Parathyroid adenoma (tissue), 2 donors: Measurements from ENCODE around the gene MCHR1.

Source experiments
- H2AFZ ChIP-seq: fragments of 300-600 bp; sonication (generic); one replicate; pipeline ENCODE4 v1.7.0; 2017; ENCODE audit warnings: antibody characterized with exemption, mild to moderate bottlenecking
- H3K27ac ChIP-seq: fragments of 300-600 bp; sonication (generic); one replicate; pipeline ENCODE4 v1.7.0; 2017
- H3K27me3 ChIP-seq: fragments of 300-600 bp; sonication (generic); one replicate; pipeline ENCODE4 v1.7.0; 2017; ENCODE audit warnings: low read length; ENCODE audit not compliant: control insufficient read depth, insufficient read depth
- H3K36me3 ChIP-seq: fragments of 300-600 bp; sonication (generic); one replicate; pipeline ENCODE4 v1.7.0; 2017; ENCODE audit warnings: low read length; ENCODE audit not compliant: control insufficient read depth, insufficient read depth
- H3K4me1 ChIP-seq: fragments of 300-600 bp; sonication (generic); one replicate; pipeline ENCODE4 v1.7.0; 2017; ENCODE audit warnings: control low read depth
- H3K4me2 ChIP-seq: fragments of 300-600 bp; sonication (generic); one replicate; pipeline ENCODE4 v1.7.0; 2017; ENCODE audit warnings: low read length
- H3K4me3 ChIP-seq: fragments of 300-600 bp; sonication (generic); one replicate; pipeline ENCODE4 v1.7.0; 2017; ENCODE audit warnings: low read depth, low read length
- H3K79me2 ChIP-seq: fragments of 300-600 bp; sonication (generic); one replicate; pipeline ENCODE4 v1.7.0; 2017; ENCODE audit warnings: control low read depth
- H3K9ac ChIP-seq: fragments of 300-600 bp; sonication (generic); one replicate; pipeline ENCODE4 v1.7.0; 2017; ENCODE audit warnings: mild to moderate bottlenecking
- H3K9me3 ChIP-seq: fragments of 300-600 bp; sonication (generic); one replicate; pipeline ENCODE4 v1.7.0; 2017; ENCODE audit warnings: low read length; ENCODE audit not compliant: control insufficient read depth
- TF ChIP-seq, protein P1 (sequence below): fragments of 300-600 bp; sonication (generic); IDR thresholded peaks from one replicate; pipeline ENCODE4 v1.7.0; 2017; ENCODE audit warnings: antibody characterized with exemption, mild to moderate bottlenecking
- donor health status: primary hyperparathyroidism.

MCHR1 gene

DNA sequence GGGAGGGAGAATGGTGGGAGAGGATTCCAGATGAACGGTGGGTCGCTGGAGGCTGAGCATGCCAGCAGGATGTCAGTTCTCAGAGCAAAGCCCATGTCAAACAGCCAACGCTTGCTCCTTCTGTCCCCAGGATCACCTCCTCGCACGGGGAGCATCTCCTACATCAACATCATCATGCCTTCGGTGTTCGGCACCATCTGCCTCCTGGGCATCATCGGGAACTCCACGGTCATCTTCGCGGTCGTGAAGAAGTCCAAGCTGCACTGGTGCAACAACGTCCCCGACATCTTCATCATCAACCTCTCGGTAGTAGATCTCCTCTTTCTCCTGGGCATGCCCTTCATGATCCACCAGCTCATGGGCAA lies 1.5 kb downstream of the MCHR1 start:
- TF ChIP-seq, protein P1, sequence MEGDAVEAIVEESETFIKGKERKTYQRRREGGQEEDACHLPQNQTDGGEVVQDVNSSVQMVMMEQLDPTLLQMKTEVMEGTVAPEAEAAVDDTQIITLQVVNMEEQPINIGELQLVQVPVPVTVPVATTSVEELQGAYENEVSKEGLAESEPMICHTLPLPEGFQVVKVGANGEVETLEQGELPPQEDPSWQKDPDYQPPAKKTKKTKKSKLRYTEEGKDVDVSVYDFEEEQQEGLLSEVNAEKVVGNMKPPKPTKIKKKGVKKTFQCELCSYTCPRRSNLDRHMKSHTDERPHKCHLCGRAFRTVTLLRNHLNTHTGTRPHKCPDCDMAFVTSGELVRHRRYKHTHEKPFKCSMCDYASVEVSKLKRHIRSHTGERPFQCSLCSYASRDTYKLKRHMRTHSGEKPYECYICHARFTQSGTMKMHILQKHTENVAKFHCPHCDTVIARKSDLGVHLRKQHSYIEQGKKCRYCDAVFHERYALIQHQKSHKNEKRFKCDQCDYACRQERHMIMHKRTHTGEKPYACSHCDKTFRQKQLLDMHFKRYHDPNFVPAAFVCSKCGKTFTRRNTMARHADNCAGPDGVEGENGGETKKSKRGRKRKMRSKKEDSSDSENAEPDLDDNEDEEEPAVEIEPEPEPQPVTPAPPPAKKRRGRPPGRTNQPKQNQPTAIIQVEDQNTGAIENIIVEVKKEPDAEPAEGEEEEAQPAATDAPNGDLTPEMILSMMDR, result no peak
- Histone ChIP-seq H3K27me3 (no peaks in the 10 kb centered on the region), H3K9me3 (no peaks in the 10 kb centered on the region), H3K79me2 (no peaks in the 10 kb centered on the region), H3K9ac (no peak overlapping the region), H3K36me3 (no peaks in the 10 kb centered on the region), H3K27ac (no peak overlapping the region), H3K4me2 (no peak overlapping the region), H3K4me1 (peaks cover 2% of the 10 kb centered on the region), H3K4me3 (no peak overlapping the region), H2AFZ (no peak overlapping the region)

DNA sequence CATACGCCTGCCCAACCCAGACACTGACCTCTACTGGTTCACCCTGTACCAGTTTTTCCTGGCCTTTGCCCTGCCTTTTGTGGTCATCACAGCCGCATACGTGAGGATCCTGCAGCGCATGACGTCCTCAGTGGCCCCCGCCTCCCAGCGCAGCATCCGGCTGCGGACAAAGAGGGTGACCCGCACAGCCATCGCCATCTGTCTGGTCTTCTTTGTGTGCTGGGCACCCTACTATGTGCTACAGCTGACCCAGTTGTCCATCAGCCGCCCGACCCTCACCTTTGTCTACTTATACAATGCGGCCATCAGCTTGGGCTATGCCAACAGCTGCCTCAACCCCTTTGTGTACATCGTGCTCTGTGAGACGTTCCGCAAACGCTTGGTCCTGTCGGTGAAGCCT lies 2.2 kb downstream of the MCHR1 start:
- Histone ChIP-seq H3K4me3 (no peak overlapping the region), H3K27me3 (no peaks in the 10 kb centered on the region), H3K4me2 (no peak overlapping the region), H3K36me3 (no peaks in the 10 kb centered on the region), H2AFZ (no peak overlapping the region), H3K9me3 (no peaks in the 10 kb centered on the region), H3K9ac (no peak overlapping the region), H3K4me1 (peaks cover 2% of the 10 kb centered on the region), H3K27ac (no peak overlapping the region), H3K79me2 (no peaks in the 10 kb centered on the region)
- TF ChIP-seq, protein P1, result no peak

DNA sequence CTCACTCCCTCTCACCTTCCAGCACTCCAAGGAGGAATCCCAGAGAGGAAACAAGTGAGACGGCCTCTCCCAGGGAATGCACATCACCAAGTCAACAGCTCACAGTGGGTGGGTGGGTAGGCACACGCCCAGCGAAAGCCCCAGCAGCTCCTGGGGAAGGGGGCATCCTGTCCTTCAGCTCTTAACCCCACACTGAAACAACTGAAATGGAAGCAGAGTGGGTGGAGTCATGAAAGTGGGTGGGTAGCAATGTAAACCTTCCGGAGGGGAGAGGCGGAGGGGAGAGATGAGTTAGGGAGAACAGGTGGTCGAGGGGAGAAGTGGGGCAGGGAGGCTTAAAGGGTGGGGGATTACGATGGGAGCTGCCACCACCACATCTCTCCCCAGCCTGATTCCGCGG lies 5.4 kb downstream of the MCHR1 start:
- TF ChIP-seq, protein P1, result no peak
- no peak overlapping the region for H3K4me3 ChIP-seq
- H3K27ac ChIP-seq, result no peak overlapping the region
- H2AFZ ChIP-seq, result no peak overlapping the region
- H3K9me3 ChIP-seq, result no peaks in the 10 kb centered on the region
- no peak overlapping the region for H3K9ac ChIP-seq
- H3K79me2 ChIP-seq, result no peaks in the 10 kb centered on the region
- H3K36me3 ChIP-seq, result no peaks in the 10 kb centered on the region
- no peak overlapping the region for H3K4me2 ChIP-seq
- H3K27me3 ChIP-seq, result no peaks in the 10 kb centered on the region
- H3K4me1 ChIP-seq, result no peaks in the 10 kb centered on the region

GRCh38 chr22:40685406-40685805 lies 6.1 kb downstream of the MCHR1 start:
- Histone ChIP-seq H3K36me3 (no peaks in the 10 kb centered on the region), H3K27ac (no peak overlapping the region), H3K9me3 (no peaks in the 10 kb centered on the region), H3K4me2 (no peak overlapping the region), H3K4me3 (no peak overlapping the region), H2AFZ (no peak overlapping the region), H3K9ac (no peak overlapping the region), H3K79me2 (no peaks in the 10 kb centered on the region), H3K4me1 (no peaks in the 10 kb centered on the region), H3K27me3 (no peaks in the 10 kb centered on the region)
- TF ChIP-seq, protein P1, result no peak

DNA sequence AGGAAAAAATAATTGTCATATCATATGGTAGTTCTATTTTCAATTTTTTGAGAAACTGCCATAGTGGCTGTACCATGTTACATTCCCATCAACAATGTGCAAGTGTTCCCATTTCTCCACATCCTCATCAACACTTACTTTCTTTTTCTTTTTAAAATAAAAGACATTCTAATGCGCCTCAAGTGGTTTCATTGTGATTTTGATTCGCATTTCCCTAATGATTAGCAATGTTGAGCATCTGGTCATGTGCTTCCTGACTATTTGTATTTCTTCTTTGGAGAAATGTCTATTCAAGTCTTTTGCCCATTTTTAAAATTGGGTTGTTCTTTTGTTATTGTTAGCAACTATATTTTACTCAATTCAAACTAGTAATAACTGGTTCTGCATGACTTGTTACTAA lies 8.4 kb downstream of the MCHR1 start:
- no peak overlapping the region for H2AFZ ChIP-seq
- H3K4me3 ChIP-seq, result no peak overlapping the region
- H3K9ac ChIP-seq, result no peak overlapping the region
- no peaks in the 10 kb centered on the region for H3K27me3 ChIP-seq
- no peaks in the 10 kb centered on the region for H3K4me1 ChIP-seq
- no peaks in the 10 kb centered on the region for H3K36me3 ChIP-seq
- H3K9me3 ChIP-seq, result no peaks in the 10 kb centered on the region
- TF ChIP-seq, protein P1, result no peak
- no peaks in the 10 kb centered on the region for H3K79me2 ChIP-seq
- no peak overlapping the region for H3K27ac ChIP-seq
- H3K4me2 ChIP-seq, result no peak overlapping the region
